GM12891 (cell line): ENCODE measurements around the gene THSD4.
"Not testable (repeated sequence)": the region's sequence is repeated elsewhere in the genome, so short reads cannot be mapped to it uniquely, and the experiment has no call there.

Experiments used
- DNase-seq: peaks from one replicate; pipeline ENCODE4 v3.0.0; 2011; ENCODE audit warnings: low spot score; ENCODE audit not compliant: insufficient read length
- FAIRE-seq: peaks from 2 replicates; lab custom pipeline; 2011; peaks lifted over from hg19 to GRCh38; lab: Jason Lieb, UNC
- PAX5 ChIP-seq: IDR thresholded peaks from 2 replicates; pipeline ENCODE4 v1.6.1; 2011; ENCODE audit warnings: low read length, moderate library complexity, mild to moderate bottlenecking; ENCODE audit not compliant: insufficient read depth, severe bottlenecking
- POLR2A ChIP-seq: IDR thresholded peaks from 2 replicates; pipeline ENCODE4 v1.6.1; 2011; ENCODE audit warnings: low read depth, low read length, control low read depth
- POLR2AphosphoS5 ChIP-seq: IDR thresholded peaks from 2 replicates; pipeline ENCODE4 v1.6.1; 2011; ENCODE audit warnings: low read depth, low read length, control low read depth
- POU2F2 ChIP-seq: IDR thresholded peaks from 2 replicates; pipeline ENCODE4 v1.6.1; 2011; ENCODE audit warnings: low read depth, mild to moderate bottlenecking, control low read depth, low read length, moderate library complexity
- SPI1 ChIP-seq: IDR thresholded peaks from 2 replicates; pipeline ENCODE4 v1.6.1; 2011; ENCODE audit warnings: low read depth, low read length, control low read depth
- TAF1 ChIP-seq: IDR thresholded peaks from 2 replicates; pipeline ENCODE4 v1.6.1; 2011; ENCODE audit warnings: low read depth, low read length, control low read depth

Gene THSD4

GRCh38 chr15:71658827-71659729 lies 543.8 kb downstream of the THSD4 start:
- FAIRE-seq (no peak), DNase-seq (no peak)
- TF ChIP-seq PAX5 (no peak), SPI1 (no peak), POLR2AphosphoS5 (no peak), TAF1 (no peak), POU2F2 (no peak), POLR2A (no peak)

DNA sequence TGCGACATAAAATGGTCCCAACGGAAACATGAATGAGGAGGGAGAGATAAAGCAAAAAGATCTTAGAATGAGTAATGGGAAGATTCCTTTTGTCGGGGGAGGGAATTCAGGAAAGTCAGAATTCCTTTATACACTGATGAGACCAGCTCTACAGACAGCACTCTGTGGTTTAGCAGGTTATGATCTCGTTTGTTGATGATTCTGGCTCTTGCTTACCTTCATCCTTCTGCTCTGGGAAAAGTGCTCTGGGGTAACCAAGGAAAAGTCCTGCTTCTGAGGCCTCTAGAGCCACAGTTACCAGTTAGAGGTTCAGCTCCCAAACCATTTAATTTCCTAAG lies 544.4 kb downstream of the THSD4 start:
- DNase-seq: no peak
- FAIRE-seq: no peak
- TF ChIP-seq POLR2A: no peak
- TF ChIP-seq SPI1: no peak
- TF ChIP-seq POU2F2: no peak
- no peak for TF ChIP-seq POLR2AphosphoS5
- TF ChIP-seq PAX5: no peak
- TF ChIP-seq TAF1: no peak

DNA sequence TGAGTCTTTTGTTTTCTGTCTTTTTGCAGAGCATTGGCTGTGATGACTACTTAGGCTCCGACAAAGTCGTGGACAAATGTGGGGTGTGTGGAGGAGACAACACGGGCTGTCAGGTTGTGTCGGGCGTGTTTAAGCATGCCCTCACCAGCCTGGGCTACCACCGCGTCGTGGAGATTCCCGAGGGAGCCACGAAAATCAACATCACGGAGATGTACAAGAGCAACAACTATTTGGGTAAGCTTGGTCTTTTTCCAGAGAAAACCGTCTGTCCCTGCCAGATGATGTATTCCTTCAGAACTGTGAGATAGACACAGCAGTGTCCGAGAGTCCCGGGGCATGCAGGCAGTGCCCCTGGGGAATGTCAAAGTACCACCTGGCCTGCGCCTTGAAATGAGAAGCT lies 545.2 kb downstream of the THSD4 start:
- no peak for TF ChIP-seq POLR2A
- no peak for TF ChIP-seq PAX5
- no peak for TF ChIP-seq POLR2AphosphoS5
- no peak for TF ChIP-seq SPI1
- no peak for TF ChIP-seq TAF1
- TF ChIP-seq POU2F2: no peak
- FAIRE-seq (no peak), DNase-seq (no peak)

- DNase-seq: no peak
- TF ChIP-seq POLR2AphosphoS5 (no peak), TAF1 (no peak), POLR2A (no peak)
- no peak for FAIRE-seq
These were observed 547.0 kb downstream of the THSD4 start for GRCh38 chr15:71662306-71662705.

- FAIRE-seq: no peak
- DNase-seq: no peak
- TF ChIP-seq POLR2AphosphoS5: no peak
These were observed 549.4 kb downstream of the THSD4 start for GRCh38 chr15:71664622-71665021.

- DNase-seq (no peak), FAIRE-seq (no peak)
- TF ChIP-seq POLR2AphosphoS5: no peak
- no peak for TF ChIP-seq TAF1
- no peak for TF ChIP-seq PAX5
- no peak for TF ChIP-seq SPI1
These were observed 551.7 kb downstream of the THSD4 start for GRCh38 chr15:71666763-71667620.

DNA sequence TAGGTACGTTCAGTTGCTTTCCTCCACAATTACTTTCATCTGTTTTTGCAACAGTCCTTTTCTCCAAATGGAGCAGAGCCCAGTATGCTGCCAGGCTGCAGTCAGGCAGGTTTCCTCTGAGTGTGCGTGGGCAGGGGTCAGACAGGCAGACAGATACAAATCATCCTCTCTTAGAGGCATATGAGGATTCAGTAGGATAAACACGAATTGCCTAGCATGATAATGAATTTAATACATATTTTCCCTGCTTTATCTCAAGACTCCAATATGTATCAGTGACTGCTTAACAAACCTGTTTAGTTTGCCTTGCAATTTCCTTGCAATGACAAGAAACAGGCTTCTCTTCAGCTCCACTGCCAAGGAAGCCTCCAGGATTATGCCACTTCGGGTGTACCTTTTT lies 554.4 kb downstream of the THSD4 start:
- TF ChIP-seq POLR2A (no peak), PAX5 (no peak), TAF1 (no peak), POU2F2 (no peak), POLR2AphosphoS5 (no peak), SPI1 (no peak)
- FAIRE-seq (no peak), DNase-seq (no peak)

GRCh38 chr15:71670222-71670621 lies 555.0 kb downstream of the THSD4 start:
- not testable (repeated sequence) for FAIRE-seq, DNase-seq

GRCh38 chr15:71674354-71674753 lies 559.1 kb downstream of the THSD4 start:
- DNase-seq (no peak), FAIRE-seq (no peak)
- TF ChIP-seq POLR2AphosphoS5 (no peak), TAF1 (no peak), SPI1 (no peak), PAX5 (no peak), POLR2A (no peak), POU2F2 (no peak)

DNA sequence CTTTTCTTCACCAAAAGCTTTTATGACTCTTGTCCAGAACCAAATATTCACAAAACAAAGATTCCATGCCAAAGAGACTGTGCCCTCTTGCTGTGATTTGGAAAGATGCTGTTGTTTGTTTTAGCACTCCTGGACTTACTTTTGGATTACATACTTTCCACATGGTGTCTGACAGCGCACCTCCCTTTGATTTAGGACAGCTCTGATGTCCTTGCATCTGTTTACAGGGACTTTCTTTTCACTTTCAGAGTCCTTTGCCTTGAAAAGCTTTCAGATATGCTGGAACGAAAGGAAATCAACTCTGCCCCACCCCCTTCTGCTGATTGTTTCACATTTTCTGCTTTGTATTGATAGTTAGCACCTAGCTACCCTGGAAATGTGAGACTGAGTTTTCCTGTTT lies 562.1 kb downstream of the THSD4 start:
- FAIRE-seq (no peak), DNase-seq (no peak)
- TF ChIP-seq POLR2A (no peak), POU2F2 (no peak), PAX5 (no peak), TAF1 (no peak)

DNA sequence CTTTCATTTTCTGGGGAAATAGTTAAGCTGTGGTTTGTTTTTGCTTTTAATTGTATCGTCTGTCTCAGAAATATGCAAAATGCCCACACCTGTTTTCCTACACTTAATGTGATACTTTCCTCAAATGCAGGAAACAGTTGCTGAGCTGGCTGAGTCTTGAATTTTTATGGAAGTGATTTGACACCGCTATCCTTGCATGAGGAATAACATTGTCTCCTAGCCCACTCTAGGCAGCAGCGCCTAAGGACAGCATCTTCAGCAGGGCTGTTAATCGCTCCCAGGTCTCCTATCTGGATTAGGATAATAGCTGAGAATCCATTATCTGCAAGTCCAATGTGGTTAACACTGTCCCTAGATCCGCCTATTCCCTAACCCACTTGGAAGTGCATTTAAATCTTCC lies 562.5 kb downstream of the THSD4 start:
- no peak for DNase-seq
- no peak for FAIRE-seq
- no peak for TF ChIP-seq POLR2A
- no peak for TF ChIP-seq TAF1
- no peak for TF ChIP-seq POU2F2
- no peak for TF ChIP-seq POLR2AphosphoS5
- no peak for TF ChIP-seq SPI1
- TF ChIP-seq PAX5: no peak
